ENCODE results near the gene SGPP2.

SGPP2 gene

DNA sequence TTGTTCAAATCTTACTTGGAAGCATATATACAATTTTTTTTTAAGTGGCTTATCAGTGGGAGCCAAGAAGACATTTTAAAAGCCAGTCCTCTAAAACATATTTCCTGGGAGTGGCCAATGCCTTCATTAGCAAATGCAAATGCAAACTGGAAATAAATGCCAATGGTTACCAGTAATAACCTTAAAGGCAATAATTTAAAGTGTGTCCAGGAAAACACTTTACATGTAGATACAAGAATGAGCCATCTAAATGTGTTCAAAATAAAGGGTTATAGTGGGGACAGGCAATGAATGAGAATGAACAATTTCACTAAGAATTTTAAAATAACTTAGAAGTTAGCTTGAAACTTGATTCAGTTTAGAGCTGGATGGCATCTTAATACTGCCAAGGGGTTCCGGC is 167.3 kb downstream of the SGPP2 start:
- DNase-seq, result no peak

DNA sequence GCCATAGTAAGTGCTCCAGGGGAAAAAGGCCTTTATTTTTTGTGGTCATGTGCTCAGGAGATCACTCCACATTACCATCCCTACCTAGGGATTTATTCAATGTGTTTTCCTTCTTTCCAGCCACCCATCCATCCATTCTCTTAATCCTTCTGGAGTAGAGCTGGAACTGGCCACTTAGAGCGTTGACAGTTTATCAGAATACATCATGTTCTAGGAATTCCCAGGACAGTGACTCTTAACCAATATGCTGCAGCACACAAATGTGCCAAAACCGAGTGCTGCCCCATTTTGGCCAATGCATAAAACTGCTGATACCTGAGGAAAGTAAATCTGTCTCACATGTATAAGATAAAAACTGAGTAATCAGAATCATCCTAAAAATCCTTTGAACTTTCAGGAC is 167.8 kb downstream of the SGPP2 start:
- DNase-seq, result no peak

DNA sequence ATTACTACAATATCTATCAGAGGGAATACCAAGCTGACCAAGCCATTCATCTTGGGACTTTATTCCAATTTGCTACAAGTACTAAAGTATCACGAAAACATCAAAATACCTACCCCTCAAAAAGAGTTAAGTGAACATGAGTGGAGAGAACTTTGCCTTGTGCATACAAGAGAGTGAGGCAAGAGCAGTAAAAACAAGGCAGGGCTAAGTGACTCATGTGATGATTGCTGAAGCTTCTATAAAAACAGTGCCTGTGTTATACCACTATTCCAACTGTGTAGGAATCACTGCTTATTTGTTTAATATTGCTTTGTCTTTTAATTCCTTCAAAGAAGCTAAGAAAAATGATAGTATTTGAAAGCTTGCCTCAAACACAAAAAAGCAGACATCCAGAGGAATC is 170.3 kb downstream of the SGPP2 start:
- DNase-seq, result no peak

DNA sequence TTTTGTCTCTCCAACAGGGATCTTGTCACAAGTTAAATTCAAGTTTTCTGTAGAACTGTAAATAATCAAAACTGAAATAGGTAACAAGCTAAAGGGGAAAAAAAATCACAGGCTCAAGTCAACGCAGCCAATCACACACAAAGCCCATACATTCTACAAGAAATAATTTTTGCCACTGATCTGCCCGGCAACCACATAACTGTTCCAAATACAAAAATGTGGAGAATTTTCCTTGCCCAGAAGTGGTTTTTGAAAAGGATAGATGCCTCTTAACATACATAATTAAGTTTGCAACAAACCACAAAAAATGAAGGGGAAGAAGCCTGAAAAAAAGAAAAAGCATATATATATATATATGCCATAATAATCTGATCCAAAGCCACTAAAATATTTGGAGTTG is 171.2 kb downstream of the SGPP2 start:
- no peak for DNase-seq

DNA sequence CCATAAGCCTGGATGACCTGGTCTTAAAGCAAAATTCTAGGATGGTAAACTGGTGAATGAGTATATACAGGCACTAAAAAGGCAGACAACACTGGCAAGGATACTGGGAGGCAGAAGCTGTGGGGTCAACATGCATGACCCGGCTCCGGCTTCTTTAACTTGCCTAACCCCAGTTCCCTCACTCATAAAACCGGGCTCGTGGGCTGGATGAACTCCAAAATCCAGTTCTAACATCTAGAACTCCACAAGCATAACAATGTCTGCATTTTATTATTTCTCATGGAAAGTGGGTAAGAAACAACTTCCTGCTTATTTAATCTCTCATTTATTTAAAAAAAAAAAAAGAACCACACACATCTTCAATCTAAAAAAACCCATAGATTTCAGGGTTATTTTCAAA is 174.3 kb downstream of the SGPP2 start:
- no peak for DNase-seq

DNA sequence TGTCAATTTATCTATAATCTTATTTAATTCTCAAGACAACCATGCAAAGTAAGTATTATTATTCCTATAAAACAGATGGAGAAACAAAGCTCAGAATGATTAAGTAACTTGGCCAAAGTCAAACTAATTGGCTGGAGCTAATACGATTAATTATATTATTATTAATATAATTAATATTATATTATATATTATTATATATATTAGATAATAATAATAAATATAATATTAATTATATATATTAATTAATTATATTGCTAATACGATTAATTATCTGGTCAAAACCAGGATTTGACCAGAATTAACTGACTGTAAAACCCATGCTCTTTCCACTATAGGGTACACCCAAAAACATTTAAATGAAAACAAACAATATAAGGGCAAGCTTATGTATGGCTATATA is 179.2 kb downstream of the SGPP2 start:
- no peak for DNase-seq

DNA sequence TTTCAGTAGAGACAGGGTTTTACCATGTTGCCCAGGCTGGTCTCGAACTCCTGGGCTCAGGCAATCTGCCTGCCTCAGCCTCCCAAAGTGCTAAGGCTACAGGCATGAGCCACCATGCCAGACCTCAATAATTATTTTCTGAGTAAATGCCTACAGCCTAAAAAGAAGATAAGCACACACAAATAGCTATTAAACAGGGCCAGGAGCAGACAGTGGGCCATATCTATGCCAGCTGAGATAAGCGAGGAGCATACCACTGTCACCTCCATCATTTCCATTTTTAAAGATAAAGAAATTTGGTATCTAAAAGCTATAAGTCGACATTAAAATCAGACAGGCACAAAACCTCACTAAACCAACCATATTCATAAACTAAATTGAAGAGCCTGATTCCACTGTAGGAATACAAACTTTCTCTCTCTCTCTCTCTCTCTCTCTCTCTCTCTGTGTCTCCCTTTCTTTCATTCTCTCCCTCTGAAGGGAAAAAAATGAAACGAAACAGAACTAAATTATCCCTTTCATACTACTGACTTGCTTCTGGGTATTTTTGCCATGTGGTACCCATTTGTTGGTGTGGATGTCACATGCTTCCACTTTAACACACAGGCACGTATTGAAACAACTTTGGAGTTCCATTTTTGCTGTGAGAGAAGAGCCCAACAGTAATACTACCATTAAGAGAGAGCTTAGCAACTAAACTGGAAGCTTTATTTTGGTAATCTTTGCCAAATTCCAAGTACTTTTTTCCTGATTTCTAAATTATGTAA is 180.6 kb downstream of the SGPP2 start:
- DNase-seq, result no peak

DNA sequence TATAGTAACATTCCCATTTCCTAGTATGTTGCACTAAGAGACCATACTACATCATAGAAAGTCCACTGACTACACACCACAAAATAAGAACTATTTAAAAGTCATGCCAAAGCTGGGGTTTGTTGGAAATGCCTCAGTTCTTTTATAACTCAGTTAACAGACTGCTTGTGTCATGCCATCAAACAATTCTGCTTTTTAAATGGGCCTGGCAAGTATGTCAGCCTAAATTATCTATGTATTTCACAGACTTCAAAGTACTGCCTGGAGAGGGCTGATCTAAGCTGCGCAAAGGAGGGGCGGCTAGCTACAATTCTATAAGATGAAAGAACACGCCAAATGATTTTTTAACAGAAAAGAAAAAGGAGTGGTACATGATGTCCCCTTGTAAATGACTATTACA is 182.0 kb downstream of the SGPP2 start:
- no peak for DNase-seq

DNA sequence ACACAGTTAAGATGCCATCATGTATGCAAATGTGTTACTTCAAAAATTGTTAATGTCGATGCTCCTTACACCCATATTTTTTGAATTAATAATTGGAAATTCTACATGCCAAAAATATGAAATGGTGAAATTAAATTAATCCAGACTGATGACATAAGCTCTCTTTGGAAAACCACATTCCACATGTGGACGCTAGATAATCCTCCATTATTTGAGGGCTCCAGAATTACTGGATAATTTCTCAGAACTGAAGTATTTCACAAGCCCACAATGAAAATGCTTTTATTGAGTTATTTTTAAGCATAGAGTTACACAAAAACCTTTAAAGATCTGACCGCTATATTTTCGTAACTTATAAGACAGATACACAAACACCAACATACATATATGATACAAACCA is 183.7 kb downstream of the SGPP2 start:
- DNase-seq, result no peak

DNA sequence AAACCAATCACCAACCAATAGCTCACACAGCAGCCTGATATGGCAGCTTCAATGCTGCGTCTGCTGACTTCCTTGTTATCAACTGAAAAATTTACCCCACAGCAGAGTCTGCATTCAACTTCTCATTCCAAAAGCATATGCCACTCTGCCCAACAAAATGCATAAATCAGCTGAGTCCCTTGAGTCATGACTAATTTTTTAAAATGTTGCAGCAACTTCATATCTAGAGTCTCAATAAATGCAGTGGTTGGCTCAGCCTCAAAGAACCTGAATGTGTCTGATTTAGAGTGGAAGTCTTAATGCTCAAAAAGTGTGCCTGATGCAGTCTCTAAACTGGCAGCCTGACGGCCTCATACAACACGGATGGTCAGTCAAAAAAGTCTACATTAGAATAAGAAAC is 185.0 kb downstream of the SGPP2 start:
- no peak for DNase-seq
